ENCODE results near the gene GALP.
"Not testable (repeated sequence)": the region's sequence is repeated elsewhere in the genome, so short reads cannot be mapped to it uniquely, and the experiment has no call there.

GALP gene

DNA sequence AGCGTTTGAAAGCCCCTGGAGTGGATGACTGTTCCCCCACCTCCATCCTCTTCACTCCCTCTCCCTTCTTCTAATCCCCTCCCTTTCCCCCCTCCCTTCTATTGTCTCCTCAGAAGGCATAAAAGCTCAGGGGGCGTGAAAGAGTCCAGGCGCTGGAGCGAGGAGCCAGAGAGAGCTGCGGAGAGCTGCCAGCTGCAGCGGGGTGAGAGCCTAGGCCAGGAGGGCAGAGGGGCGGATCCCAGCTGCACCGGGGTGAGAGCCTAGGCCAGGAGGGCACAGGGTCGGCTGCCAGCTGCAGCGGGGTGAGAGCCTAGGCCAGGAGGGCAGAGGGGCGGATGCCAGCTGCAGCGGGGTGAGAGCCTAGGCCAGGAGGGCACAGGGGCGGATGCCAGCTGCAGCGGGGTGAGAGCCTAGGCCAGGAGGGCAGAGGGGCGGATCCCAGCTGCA, at the start of gene GALP:
TSS of gene GALP (plus strand) at position 148 of the 447 bp plus-strand sequence. CDS start 1,101 bp downstream, outside the sequence.
- not testable (repeated sequence) for H3K27ac ChIP-seq

DNA sequence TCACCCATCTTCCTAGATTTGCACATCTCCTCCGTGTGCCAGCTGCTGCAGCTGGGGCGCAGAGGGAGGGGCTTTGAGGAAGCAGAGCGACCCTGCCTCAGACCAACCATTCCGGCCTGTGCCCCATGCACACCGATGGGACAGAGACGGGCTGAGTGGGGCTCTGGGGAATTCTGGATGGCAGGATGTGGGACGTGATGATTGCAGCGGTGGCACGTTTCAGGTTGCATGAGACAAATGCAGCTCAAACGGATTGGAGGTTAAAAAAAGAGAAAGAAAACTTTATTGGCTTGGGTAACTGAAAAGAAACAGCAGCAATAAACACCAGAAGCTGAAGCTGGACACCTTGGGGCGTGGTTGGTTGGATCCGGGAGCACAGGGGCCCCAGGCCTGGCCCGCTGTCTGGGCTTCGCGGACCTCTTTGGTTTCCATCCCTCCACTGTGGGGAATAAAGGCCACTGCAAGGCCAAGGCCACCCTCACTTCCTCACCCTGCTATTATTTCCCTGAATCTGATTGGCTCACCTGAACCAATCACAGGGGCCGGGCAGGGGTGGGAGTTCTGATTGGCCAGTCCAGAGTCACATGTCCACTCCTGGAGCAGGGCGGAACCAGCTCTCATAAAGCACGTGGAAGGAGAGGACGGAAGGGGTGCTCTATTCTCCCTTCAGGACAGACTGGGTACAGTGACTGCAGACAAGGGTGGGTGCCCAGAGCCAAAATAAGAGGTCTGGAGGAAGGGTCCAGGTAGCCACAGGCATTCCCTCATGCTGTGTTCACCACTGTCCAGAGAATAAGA, 48.6 kb upstream of the GALP start:
- no peak for TF ChIP-seq ZFX (IDR thresholded peaks at IDR 0.05)
- TF ChIP-seq, protein P1, sequence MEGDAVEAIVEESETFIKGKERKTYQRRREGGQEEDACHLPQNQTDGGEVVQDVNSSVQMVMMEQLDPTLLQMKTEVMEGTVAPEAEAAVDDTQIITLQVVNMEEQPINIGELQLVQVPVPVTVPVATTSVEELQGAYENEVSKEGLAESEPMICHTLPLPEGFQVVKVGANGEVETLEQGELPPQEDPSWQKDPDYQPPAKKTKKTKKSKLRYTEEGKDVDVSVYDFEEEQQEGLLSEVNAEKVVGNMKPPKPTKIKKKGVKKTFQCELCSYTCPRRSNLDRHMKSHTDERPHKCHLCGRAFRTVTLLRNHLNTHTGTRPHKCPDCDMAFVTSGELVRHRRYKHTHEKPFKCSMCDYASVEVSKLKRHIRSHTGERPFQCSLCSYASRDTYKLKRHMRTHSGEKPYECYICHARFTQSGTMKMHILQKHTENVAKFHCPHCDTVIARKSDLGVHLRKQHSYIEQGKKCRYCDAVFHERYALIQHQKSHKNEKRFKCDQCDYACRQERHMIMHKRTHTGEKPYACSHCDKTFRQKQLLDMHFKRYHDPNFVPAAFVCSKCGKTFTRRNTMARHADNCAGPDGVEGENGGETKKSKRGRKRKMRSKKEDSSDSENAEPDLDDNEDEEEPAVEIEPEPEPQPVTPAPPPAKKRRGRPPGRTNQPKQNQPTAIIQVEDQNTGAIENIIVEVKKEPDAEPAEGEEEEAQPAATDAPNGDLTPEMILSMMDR (conservative IDR thresholded peaks at IDR 0.05), result no peak
- H3K27ac ChIP-seq, result no peak overlapping the region

DNA sequence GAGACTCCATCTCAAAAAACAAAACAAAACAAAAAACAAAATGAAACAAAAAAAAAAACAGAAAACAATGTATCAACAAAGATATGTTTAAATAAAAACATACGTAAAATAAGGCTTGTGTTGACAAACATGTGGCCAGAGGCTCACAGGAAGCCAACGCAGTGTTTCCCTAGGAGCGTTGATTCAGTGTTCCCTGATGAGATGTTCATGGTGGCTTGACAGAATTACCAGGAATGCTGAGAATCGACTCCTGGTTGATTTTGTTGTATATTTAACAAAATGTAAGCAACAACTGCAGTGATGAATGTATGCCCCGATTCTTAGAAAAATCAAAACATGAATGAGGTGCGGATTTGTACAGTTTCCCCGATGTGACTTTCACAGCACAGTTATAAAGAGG, 45.8 kb upstream of the GALP start:
- TF ChIP-seq ZFX (IDR thresholded peaks at IDR 0.05), result no peak
- TF ChIP-seq, protein P1 (conservative IDR thresholded peaks at IDR 0.05), result no peak

DNA sequence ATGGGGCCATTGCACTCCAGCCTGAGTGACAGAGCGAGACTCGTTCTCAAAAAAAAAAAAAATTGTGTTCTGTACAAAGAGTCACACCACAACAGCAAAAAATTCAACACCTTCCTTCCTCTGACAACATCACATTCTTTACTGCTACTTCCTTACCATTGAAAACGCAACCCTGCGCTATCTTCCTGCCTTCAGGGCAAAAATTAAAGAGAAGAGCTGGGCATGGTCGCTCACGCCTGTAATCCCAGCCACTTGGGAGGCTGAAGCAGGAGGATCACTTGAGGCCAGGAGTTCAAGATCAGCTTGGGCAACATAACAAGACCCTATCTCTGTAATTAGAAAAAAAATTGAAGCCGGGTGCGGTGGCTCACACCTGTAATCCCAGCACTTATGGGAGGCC, 44.2 kb upstream of the GALP start:
- no peak overlapping the region for H3K27ac ChIP-seq
- TF ChIP-seq, protein P1 (conservative IDR thresholded peaks at IDR 0.05), result no peak
- no peak for TF ChIP-seq ZFX (IDR thresholded peaks at IDR 0.05)

More for the DNA sequence above, 45.8 kb upstream of the GALP start:
- no peak overlapping the region for H3K27ac ChIP-seq

DNA sequence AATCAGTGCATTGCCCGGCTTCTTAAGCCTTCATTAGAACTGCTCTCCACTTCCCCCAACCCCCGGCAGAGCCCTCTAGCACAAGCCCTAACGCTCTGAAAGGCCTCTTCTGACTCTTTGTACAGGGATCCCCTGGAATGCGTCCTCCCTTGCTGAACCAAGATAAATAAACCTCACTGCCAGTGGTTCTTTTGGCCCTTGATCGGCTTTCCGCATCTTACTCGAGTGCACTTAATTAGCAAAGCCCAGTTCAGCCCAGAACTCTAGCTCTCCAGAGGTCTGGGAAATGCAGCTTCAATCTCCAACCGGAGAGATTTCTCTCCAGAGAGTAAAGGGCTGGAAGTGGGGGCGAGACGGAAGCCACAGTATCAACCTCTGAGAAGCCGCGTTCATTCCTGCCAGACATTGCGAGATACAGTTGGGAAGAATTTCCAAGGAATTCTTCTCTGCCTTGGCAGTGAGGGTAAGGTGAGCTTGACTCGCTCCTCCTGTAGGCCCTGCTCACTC, 43.4 kb upstream of the GALP start:
- no peak overlapping the region for H3K27ac ChIP-seq
- no peak for TF ChIP-seq ZFX (IDR thresholded peaks at IDR 0.05)
- TF ChIP-seq, protein P1 (conservative IDR thresholded peaks at IDR 0.05), result no peak

DNA sequence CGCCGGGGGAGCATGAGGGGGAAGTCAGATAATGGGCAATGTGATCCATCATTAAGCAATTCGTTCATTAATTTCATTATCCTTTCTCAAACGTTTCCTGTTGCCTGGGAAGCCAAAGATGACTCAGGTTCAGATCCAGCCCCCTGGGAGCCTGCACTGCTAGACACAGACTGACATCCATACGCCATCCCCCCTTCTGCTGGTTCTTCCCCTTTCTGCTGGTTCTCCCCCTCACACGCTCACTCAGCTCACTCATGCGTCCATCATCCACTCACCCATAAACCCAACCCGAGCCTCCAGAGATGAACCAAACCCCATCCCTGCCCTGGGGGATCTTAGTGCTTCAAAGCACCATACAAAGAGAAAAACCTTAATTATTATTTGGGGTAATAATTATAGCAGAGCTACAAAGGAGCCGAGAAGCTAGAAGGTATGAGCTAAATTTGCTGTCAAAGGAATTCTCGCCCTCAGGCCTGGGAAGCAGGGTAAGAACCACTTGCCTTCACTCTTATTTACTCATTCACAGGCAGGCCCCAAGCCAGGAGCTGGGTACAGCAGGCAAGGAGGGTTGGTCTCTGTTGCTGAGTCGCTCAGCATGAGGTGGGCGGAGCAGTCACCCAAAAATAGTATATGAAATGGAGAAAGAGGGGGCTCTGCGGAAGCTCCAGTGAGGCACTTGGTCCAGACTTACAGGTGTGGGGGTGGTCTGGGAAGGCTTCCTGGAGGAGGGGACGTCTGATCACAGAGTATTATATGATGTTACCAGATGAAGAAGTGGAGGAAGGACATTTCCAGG, 41.8 kb upstream of the GALP start:
- no peak overlapping the region for H3K27ac ChIP-seq
- TF ChIP-seq, protein P1 (conservative IDR thresholded peaks at IDR 0.05), result no peak
- no peak for TF ChIP-seq ZFX (IDR thresholded peaks at IDR 0.05)

DNA sequence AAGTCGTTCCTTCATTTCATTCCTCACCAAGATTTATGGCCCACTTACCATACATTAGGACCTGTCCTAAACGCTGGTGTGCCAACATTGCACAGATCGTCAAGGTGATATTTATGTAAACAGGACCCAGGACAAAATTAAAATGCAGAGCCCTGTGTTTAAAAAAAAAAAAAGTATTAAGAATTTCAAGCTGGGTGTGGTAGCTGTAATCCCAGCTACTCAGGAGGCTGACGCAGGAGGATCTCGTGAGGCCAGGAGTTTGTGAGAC, 41.2 kb upstream of the GALP start:
- TF ChIP-seq, protein P1 (conservative IDR thresholded peaks at IDR 0.05), result no peak
- no peak for TF ChIP-seq ZFX (IDR thresholded peaks at IDR 0.05)
- no peak overlapping the region for H3K27ac ChIP-seq
